HepG2 (cell line): ENCODE measurements around the gene CPN1. TPM values are rescaled to one million over a fixed set of nuclear protein-coding genes. Genes with fewer than 3 reads are reported as not detected.
A peak's percentile ranks its signal among the peaks of the same experiment; 100 is the strongest.

ENCODE experiments used
- AKAP8 ChIP-seq: sonication (generic); formaldehyde crosslinking; IDR thresholded peaks from 2 replicates; pipeline ENCODE4 v1.5.1; 2020; ENCODE audit warnings: mild to moderate bottlenecking, missing genetic modification reagents
- ARNT ChIP-seq: fragments of 450-650 bp; IDR thresholded peaks from 2 replicates; pipeline ENCODE4 v1.6.1; 2017
- FOXJ3 ChIP-seq: sonication (generic); formaldehyde crosslinking; IDR thresholded peaks from 2 replicates; pipeline ENCODE4 v1.4.0; 2020; ENCODE audit warnings: missing genetic modification reagents, mild to moderate bottlenecking, borderline replicate concordance
- MAFF ChIP-seq: IDR thresholded peaks from 2 replicates; pipeline ENCODE4 v1.6.1; 2011; ENCODE audit warnings: low read depth, low read length, improper control_type of control experiment
- NR2F2 ChIP-seq: IDR thresholded peaks from 2 replicates; pipeline ENCODE4 v1.6.1; 2012; ENCODE audit warnings: low read depth, inconsistent platforms, borderline replicate concordance
- PAWR ChIP-seq: sonication (generic); formaldehyde crosslinking; IDR thresholded peaks from 2 replicates; pipeline ENCODE4 v1.4.0; 2020; ENCODE audit warnings: missing genetic modification reagents, mild to moderate bottlenecking, borderline replicate concordance
- SALL2 ChIP-seq: sonication (generic); formaldehyde crosslinking; IDR thresholded peaks from 2 replicates; pipeline ENCODE4 v1.8.1; 2023; ENCODE audit warnings: mild to moderate bottlenecking, missing genetic modification reagents, inconsistent platforms
- SIN3A ChIP-seq: IDR thresholded peaks from 2 replicates; pipeline ENCODE4 v1.6.1; 2011; ENCODE audit warnings: low read depth, mild to moderate bottlenecking, control low read depth, low read length, borderline replicate concordance
- ZNF205 ChIP-seq: IDR thresholded peaks from 2 replicates; pipeline ENCODE4 v1.6.1; 2018; ENCODE audit warnings: missing biosample characterization, missing genetic modification reagents
- ZNF766 ChIP-seq: sonication (generic); formaldehyde crosslinking; IDR thresholded peaks from 2 replicates; pipeline ENCODE4 v1.5.0; 2020; ENCODE audit warnings: missing genetic modification reagents, borderline replicate concordance
- ZNF83 ChIP-seq: sonication (generic); formaldehyde crosslinking; IDR thresholded peaks from 2 replicates; pipeline ENCODE4 v1.4.0; 2020; ENCODE audit warnings: missing genetic modification reagents, mild to moderate bottlenecking, borderline replicate concordance
- polyA plus RNA-seq, 8 experiments: library from polyadenylated mRNA; depleted of rRNA in 3 of 8; stranded (reverse) in 7 of 8; unstranded in 1 of 8; fragments of >200 nt; fragmentation: Illumina TruSeq in 4 of 8; extraction: Trizol in 4 of 8; gene quantifications; 2 replicates each; pipeline versions ENCODE4 v1.2.1 to v1.2.3, GENCODE V29; 2011 to 2016; ENCODE audit warnings: low read depth in 4 of 8, missing spikeins in 1 of 8, mixed read lengths in 1 of 8; ENCODE audit not compliant: insufficient read depth in 1 of 8
- total RNA-seq, 5 experiments: library from RNA; depleted of rRNA; stranded (reverse); fragments of >200 nt; fragmentation: Illumina TruSeq; extraction: Trizol; gene quantifications; 2 replicates each; pipeline ENCODE4 v1.2.3, GENCODE V29; 2016; ENCODE audit warnings: low read depth in 1 of 5
- TF ChIP-seq, protein P1 (sequence below): sonication (generic); formaldehyde crosslinking; IDR thresholded peaks from 2 replicates; pipeline ENCODE4 v1.8.0; 2022; ENCODE audit warnings: mild to moderate bottlenecking, missing genetic modification reagents, moderate library complexity
- TF ChIP-seq, protein P2 (sequence below), 2 experiments: sonication (generic) in 1 of 2; formaldehyde crosslinking in 1 of 2; IDR thresholded peaks; 2 replicates each; pipeline versions ENCODE4 v1.5.1 to v1.6.1; 2011 to 2020; ENCODE audit warnings: borderline replicate concordance in 1 of 2, low read depth in 1 of 2, low read length in 1 of 2, mild to moderate bottlenecking in 1 of 2, missing genetic modification reagents in 1 of 2, moderate library complexity in 1 of 2
- TF ChIP-seq, protein P3 (sequence below): sonication (generic); formaldehyde crosslinking; IDR thresholded peaks from 2 replicates; pipeline ENCODE4 v1.8.1; 2023; ENCODE audit warnings: missing genetic modification reagents, inconsistent platforms, borderline replicate concordance
- TF ChIP-seq, protein P4 (sequence below): sonication (generic); formaldehyde crosslinking; IDR thresholded peaks from 2 replicates; pipeline ENCODE4 v1.4.0; 2020; ENCODE audit warnings: missing genetic modification reagents, borderline replicate concordance
- TF ChIP-seq, protein P5 (sequence below): sonication (generic); formaldehyde crosslinking; IDR thresholded peaks from 2 replicates; pipeline ENCODE4 v1.5.0; 2020; ENCODE audit warnings: mild to moderate bottlenecking, low read depth, missing genetic modification reagents, borderline replicate concordance
- TF ChIP-seq, protein P6 (sequence below): sonication (generic); formaldehyde crosslinking; IDR thresholded peaks from 2 replicates; pipeline ENCODE4 v1.8.0; 2023; ENCODE audit warnings: mild to moderate bottlenecking, missing genetic modification reagents

CPN1 gene
- total and polyA plus RNA-seq, 2 of the 13 experiments (the other 11 are each of a cell fraction or from before 2014, with no cell fraction given) = 17.3 to 35.1 TPM

DNA sequence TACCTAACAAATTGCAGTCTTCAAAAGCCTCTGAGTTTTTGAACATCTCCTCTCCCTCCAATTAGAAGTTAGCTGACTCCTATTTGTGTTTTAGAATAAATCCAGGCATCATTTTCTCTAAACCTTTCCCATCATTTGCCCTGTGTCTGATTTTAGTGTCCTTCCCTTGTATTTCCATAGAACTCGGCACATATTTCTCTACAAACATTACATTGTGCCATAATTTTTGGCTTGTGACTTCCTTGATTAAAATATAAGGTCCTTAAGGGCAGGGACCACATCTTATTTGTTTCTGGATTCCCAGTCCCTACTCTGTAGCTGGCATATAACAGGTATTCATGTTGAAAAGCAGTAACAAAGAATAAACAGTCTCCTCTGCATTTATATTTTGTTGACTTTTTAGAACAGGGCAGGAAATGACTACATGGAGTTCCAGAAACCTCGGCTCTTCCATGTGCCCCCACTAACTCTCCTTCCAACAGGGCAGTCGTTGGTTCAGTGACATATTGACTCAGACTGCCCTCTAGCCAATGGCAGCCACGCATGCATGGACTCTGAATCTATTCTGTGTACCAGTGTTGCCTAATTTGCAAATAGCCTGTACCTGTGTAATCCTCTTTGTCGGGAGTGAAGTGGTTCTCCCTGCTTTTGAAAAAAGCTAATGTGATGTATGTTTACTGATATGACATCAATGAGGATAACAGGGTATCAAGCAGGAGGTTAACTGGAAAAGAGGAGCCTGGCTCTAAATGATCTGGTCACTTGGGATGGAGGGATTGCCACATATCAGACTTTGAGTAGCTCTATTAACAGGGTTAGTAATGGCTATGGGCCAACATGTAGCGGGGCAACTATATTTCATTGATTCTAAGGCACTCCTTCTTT lies 19.8 kb upstream of the CPN1 start (continued):
- TF ChIP-seq SALL2 (CRISPR knock-in tag) (peak; percentile 86), PAWR (CRISPR knock-in tag) (no peak), SIN3A (peak; percentile 75; the same call in 1 of the 2 replicates), ZNF205 (peak; percentile 87), MAFF (0 out of 2 replicates have a peak, but pooled peaks have one; percentile 7), ARNT (no peak), NR2F2 (peak; percentile 86; the same call in 1 of the 2 replicates), AKAP8 (CRISPR knock-in tag) (0 out of 2 replicates have a peak, but pooled peaks have one; percentile 64), ZNF83 (CRISPR knock-in tag) (no peak), ZNF766 (CRISPR knock-in tag) (peak; percentile 92; the same call in 1 of the 2 replicates), FOXJ3 (CRISPR knock-in tag) (peak; percentile 98; the same call in 1 of the 2 replicates)
- TF ChIP-seq, protein P1, sequence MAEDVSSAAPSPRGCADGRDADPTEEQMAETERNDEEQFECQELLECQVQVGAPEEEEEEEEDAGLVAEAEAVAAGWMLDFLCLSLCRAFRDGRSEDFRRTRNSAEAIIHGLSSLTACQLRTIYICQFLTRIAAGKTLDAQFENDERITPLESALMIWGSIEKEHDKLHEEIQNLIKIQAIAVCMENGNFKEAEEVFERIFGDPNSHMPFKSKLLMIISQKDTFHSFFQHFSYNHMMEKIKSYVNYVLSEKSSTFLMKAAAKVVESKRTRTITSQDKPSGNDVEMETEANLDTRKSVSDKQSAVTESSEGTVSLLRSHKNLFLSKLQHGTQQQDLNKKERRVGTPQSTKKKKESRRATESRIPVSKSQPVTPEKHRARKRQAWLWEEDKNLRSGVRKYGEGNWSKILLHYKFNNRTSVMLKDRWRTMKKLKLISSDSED (CRISPR knock-in tag) = no peak
- TF ChIP-seq, protein P2, sequence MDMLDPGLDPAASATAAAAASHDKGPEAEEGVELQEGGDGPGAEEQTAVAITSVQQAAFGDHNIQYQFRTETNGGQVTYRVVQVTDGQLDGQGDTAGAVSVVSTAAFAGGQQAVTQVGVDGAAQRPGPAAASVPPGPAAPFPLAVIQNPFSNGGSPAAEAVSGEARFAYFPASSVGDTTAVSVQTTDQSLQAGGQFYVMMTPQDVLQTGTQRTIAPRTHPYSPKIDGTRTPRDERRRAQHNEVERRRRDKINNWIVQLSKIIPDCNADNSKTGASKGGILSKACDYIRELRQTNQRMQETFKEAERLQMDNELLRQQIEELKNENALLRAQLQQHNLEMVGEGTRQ (IDR thresholded peaks at IDR 0.05; ENCODE audit: low read depth, low read length) = no peak
- TF ChIP-seq, protein P2 (CRISPR knock-in tag; IDR thresholded peaks at IDR 0.05; ENCODE audit: borderline replicate concordance) = 0 out of 2 replicates have a peak, but pooled peaks have one; percentile 18
- TF ChIP-seq, protein P3, sequence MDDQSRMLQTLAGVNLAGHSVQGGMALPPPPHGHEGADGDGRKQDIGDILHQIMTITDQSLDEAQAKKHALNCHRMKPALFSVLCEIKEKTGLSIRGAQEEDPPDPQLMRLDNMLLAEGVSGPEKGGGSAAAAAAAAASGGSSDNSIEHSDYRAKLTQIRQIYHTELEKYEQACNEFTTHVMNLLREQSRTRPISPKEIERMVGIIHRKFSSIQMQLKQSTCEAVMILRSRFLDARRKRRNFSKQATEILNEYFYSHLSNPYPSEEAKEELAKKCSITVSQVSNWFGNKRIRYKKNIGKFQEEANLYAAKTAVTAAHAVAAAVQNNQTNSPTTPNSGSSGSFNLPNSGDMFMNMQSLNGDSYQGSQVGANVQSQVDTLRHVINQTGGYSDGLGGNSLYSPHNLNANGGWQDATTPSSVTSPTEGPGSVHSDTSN (CRISPR knock-in tag) = no peak
- TF ChIP-seq, protein P4, sequence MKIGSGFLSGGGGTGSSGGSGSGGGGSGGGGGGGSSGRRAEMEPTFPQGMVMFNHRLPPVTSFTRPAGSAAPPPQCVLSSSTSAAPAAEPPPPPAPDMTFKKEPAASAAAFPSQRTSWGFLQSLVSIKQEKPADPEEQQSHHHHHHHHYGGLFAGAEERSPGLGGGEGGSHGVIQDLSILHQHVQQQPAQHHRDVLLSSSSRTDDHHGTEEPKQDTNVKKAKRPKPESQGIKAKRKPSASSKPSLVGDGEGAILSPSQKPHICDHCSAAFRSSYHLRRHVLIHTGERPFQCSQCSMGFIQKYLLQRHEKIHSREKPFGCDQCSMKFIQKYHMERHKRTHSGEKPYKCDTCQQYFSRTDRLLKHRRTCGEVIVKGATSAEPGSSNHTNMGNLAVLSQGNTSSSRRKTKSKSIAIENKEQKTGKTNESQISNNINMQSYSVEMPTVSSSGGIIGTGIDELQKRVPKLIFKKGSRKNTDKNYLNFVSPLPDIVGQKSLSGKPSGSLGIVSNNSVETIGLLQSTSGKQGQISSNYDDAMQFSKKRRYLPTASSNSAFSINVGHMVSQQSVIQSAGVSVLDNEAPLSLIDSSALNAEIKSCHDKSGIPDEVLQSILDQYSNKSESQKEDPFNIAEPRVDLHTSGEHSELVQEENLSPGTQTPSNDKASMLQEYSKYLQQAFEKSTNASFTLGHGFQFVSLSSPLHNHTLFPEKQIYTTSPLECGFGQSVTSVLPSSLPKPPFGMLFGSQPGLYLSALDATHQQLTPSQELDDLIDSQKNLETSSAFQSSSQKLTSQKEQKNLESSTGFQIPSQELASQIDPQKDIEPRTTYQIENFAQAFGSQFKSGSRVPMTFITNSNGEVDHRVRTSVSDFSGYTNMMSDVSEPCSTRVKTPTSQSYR (CRISPR knock-in tag) = peak; percentile 56; the same call in 1 of the 2 replicates
- TF ChIP-seq, protein P5, sequence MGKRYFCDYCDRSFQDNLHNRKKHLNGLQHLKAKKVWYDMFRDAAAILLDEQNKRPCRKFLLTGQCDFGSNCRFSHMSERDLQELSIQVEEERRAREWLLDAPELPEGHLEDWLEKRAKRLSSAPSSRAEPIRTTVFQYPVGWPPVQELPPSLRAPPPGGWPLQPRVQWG (CRISPR knock-in tag) = no peak
- TF ChIP-seq, protein P6, sequence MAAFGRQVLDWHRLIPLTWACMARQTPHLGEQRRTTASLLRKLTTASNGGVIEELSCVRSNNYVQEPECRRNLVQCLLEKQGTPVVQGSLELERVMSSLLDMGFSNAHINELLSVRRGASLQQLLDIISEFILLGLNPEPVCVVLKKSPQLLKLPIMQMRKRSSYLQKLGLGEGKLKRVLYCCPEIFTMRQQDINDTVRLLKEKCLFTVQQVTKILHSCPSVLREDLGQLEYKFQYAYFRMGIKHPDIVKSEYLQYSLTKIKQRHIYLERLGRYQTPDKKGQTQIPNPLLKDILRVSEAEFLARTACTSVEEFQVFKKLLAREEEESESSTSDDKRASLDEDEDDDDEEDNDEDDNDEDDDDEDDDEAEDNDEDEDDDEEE (CRISPR knock-in tag) = no peak
